ENCODE measurements around the gene GRIK2. TPM values are rescaled to one million over a fixed set of nuclear protein-coding genes. Genes with fewer than 3 reads are reported as not detected.
"Not testable (repeated sequence)": the region's sequence is repeated elsewhere in the genome, so short reads cannot be mapped to it uniquely, and the experiment has no call there.

GRIK2 gene
- total RNA-seq, 4 donors from 2014 or later = 0.47 to 7.8 (median 1.7) TPM

DNA sequence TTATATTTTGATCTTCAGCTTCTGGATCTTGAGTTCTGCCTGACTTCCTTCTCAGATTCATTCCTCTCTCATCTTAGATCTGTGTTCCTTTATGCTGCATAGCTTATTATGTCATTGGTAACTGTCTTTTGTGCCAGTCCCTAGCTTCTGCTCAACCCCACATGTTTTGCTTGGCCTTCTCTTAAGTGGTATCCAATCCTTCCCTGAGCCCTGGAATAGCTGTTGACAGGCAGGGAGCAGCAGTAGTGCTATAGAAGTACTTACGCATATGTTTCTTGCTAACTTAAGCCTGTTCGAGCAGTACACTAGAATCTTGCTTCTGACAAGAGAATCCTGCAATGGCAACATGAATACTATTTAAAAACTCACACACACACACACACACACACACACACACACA lies 13.6 kb upstream of the GRIK2 start:
- DNase-seq (ENCODE audit: low spot score) = no peak
- ATAC-seq (ENCODE audit: low FRiP score) = no peak

DNA sequence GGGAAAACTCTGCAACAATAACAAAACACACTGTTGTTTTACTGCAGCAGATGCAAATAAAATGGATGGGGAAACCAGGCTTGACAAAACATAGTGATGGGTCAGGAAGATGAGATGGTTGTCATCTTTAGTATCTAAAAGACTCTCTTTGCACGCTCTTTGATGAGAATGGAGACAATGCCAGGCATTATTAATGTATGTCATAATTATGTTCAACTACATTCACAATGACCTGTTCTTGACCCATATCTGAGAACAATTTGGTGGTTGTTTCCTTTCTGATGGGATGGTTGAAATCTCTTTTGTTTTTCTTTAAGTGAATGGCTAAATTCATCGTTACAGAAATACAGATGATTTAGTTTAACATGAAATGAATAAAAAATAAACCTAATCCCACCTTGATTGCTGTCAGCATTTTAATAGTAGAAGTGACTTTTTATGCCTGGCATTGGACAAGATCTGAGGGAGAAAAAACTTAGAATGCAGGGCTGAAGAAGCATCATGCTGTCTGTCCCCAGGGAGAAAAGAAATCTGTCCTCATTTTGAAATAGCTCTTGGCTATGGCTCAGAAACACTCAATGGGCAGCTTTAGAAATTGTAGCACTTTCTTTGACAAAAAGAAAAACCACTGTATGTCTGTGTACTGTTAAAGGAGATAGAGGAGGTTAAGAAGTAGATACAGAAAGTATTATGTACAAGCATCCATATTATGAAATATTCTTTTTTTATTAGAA lies 12.4 kb upstream of the GRIK2 start:
- no peak for ATAC-seq (ENCODE audit: low FRiP score)
- no peak for DNase-seq (ENCODE audit: low spot score)
- TF ChIP-seq, protein P1, sequence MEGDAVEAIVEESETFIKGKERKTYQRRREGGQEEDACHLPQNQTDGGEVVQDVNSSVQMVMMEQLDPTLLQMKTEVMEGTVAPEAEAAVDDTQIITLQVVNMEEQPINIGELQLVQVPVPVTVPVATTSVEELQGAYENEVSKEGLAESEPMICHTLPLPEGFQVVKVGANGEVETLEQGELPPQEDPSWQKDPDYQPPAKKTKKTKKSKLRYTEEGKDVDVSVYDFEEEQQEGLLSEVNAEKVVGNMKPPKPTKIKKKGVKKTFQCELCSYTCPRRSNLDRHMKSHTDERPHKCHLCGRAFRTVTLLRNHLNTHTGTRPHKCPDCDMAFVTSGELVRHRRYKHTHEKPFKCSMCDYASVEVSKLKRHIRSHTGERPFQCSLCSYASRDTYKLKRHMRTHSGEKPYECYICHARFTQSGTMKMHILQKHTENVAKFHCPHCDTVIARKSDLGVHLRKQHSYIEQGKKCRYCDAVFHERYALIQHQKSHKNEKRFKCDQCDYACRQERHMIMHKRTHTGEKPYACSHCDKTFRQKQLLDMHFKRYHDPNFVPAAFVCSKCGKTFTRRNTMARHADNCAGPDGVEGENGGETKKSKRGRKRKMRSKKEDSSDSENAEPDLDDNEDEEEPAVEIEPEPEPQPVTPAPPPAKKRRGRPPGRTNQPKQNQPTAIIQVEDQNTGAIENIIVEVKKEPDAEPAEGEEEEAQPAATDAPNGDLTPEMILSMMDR (IDR thresholded peaks at IDR 0.05) = no peak

More for the DNA sequence above, 13.6 kb upstream of the GRIK2 start:
- TF ChIP-seq, protein P1 (IDR thresholded peaks at IDR 0.05) = no peak

DNA sequence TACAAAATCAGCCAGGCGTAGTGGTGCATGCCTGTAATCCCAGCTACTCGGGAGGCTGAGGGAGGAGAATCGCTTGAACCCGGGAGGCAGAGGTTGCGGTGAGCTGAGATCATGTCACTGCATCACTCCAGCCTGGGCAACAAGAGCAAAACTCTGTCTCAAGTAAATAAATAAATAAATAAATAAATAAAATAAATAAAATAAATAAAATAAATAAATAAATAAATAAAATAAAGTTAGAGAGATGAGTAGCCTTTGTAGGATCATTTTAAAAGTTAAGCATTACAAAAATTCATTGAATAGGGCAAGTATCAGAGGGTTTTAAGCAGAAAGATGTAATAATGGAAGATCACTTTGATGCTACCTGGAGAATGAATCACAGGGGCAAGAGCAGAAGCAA lies 9.8 kb upstream of the GRIK2 start:
- not testable (repeated sequence) for ATAC-seq (ENCODE audit: low FRiP score); DNase-seq (ENCODE audit: low spot score)

DNA sequence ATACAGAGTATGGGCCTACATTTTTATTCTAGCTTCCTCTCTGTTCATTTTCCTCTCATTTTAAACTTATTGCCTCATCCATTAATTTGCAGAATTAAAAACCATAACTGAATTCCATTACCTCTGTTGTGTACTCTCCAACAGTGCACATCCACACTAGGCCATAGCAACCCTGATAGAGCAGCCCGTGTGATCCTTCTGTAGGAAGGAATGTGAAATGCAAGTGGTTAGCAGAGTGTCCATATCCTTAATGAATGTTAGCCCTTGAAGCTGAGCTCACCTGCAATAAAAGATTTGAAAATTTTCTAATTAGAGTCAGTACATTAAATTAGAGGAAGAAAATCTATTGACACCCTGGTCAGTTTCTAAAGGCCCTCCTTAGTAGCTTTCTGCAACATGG lies 6.5 kb upstream of the GRIK2 start:
- DNase-seq (ENCODE audit: low spot score) (no peak), ATAC-seq (ENCODE audit: low FRiP score) (no peak)
- TF ChIP-seq, protein P1 (IDR thresholded peaks at IDR 0.05) = no peak

DNA sequence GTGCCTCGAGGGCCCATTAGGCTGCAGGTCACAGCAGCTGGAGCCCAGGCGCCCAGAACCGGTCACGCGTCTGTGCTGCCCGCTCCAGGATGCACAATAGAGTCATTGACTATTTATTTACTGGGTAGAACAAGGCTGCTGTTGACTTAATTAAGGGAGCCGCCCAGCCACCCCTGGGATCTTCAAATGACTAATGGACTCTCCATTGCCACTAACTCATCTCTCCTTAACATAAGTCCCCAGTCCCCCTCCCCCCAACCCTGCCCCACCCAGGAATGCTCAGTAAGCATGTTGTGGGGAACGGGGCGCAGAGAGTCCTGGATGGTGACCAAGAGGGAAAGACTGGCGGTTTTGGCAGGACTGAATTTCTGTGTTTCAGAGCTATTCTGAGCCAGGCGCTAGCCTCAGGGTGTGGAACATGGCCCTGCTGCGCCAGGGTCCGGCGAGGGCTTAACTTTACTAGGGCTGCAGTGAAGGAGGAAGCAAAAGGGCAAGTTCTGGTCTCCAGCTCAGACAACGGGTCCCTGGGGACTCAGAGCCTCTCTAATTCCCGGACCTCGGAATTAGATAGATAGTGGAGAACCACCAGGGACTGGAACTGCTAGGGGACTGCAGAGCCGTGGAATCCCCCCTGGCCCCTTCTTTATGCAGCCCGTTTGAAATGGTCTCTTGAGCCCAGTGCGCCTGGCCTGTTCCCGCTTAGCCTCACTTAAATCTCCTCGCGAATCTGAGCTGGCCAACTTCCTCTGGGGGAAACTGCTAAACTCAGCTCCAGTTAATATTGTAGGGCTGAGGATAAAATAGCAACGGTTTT lies 1.5 kb upstream of the GRIK2 start:
- TF ChIP-seq, protein P1 (IDR thresholded peaks at IDR 0.05) = no peak
- ATAC-seq (ENCODE audit: low FRiP score) (no peak), DNase-seq (ENCODE audit: low spot score) (no peak)

DNA sequence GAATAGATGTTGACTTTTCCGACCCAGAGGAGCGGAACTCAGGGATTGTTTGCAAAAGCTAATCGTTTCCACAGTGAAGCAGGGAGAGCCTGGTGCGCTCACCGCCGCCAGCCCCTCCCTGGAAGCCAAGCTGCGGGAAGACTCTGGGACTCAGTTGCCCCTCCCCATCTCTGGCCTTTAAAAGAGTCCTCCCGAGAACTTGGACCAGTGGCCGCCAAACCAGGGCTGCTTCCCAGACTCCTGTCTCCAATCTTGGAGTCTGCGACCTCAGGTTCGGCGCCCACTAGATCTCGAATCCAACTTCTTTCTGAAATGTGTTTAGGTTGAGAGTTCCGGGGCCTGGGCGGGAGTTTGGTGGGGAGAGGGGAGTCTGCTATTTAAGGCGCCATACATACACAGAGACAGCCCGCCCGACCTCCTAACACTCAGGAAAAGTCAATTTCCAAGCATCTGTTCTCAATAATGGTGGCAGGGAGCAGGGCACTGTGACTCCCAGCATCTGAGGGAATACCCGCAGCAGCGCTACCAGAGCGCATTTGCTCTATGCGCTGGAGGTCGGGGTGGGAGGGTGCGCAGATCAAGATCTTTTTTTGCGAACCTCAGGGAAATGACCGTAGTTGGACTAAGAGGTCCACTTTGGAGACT lies 800 bp upstream of the GRIK2 start:
- TF ChIP-seq, protein P1 (IDR thresholded peaks at IDR 0.05) = no peak

DNA sequence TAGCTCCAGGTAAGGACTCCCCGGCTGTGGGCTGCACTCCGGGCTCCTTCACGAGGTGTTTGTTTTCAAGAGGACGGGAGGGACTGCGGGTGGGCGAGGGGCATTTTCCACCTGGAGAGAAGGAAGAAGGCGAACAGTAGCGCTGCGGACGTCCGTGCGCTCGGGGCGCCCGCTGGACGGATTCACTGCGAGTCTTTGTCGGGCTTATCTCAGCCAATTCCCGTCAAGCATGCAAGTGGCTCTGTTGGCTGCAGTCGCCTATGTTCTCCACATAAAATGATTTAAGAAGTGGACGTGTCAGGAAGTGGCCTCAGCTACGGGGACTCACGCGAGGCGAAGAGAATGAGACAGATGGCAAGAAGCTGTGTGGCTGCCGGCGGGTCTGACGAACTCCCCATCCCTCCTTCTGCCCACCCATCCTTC lies 332 bp downstream of the GRIK2 start:
- TF ChIP-seq, protein P1 (IDR thresholded peaks at IDR 0.05) = no peak
- DNase-seq (ENCODE audit: low spot score) (no peak), ATAC-seq (ENCODE audit: low FRiP score) (peak; percentile 39)

More for the DNA sequence above, 800 bp upstream of the GRIK2 start:
- no peak for DNase-seq (ENCODE audit: low spot score)
- no peak for ATAC-seq (ENCODE audit: low FRiP score)

Measured in omental fat pad (tissue), 4 donors.